NCI-H524 (cell line): Measurements from ENCODE around the gene C4orf50.
"Not testable (repeated sequence)": the region's sequence is repeated elsewhere in the genome, so short reads cannot be mapped to it uniquely, and the experiment has no call there.

Experiments used
- DNase-seq, 2 experiments: peaks; one replicate each; lab custom pipeline; 2025; lab: John Stamatoyannopoulos, UW

Gene C4orf50

GRCh38 chr4:6017030-6017429 lies 1.2 kb downstream of the C4orf50 start:
- no peak for DNase-seq

DNA sequence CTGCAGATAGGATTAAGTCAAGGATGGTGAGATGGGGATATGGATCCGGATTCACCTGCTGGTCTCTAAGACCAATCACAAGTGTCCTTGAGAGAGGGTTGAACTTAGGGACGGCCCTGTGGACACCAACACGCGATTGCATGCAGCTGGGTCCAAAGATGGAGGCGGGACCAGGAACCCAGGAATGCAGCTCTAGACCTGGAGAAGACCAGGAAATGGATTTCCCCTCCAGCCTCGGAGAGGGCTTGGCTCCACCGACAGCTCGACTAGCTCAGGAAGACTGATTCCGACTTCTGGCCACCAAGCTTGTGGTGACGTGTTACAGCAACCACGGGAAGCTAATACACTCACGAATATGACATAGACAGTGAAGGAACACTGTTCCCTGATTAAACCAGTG lies 4.7 kb downstream of the C4orf50 start:
- DNase-seq, result no peak

DNA sequence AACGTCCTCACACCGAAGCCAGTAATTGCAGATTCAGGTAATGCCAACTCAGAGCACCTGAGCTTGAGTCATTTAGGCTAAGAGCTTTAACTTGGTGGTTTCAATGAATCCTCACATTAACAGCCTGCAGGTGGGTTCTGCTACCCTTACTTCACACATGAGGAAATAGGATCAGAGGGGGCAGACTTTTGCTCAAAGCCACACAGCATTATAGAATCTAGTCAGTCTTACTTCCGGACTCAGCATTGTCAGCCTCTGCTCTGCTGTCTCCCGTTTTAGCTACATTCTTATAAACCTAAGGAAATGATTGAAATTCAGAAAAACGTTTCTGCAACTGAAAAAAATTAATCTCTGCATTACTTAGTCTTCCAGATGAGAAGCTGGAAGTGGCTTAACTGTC lies 6.0 kb downstream of the C4orf50 start:
- no peak for DNase-seq

- no peak for DNase-seq
Observed at GRCh38 chr4:6011686-6012085, 6.5 kb downstream of the C4orf50 start.

- no peak for DNase-seq
Observed at GRCh38 chr4:6011271-6011671, 7.0 kb downstream of the C4orf50 start.

DNA sequence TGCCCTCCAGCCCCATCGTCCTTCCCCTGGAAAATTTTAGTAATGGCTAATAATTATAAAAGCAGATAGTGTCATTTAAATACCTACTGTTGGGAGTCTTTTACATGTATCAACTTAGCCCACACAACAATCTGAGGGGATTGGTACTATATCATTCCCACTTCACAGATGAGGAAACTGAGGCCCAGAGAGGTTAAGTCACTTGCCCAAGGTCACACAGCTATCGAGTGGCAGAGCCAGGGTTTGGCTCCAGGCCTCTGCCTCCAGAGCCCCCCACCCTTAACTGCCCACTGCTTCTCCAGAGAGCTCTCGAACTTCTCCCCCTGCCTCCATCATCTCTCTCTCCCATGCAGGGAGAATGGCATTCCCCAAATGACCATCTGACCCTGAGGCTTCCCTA lies 7.4 kb downstream of the C4orf50 start:
- no peak for DNase-seq

- DNase-seq, result no peak
Observed at GRCh38 chr4:6009452-6009851, 8.8 kb downstream of the C4orf50 start.

- no peak for DNase-seq
Observed at GRCh38 chr4:6008766-6009385, 9.4 kb downstream of the C4orf50 start.

GRCh38 chr4:6008092-6008551 lies 10.1 kb downstream of the C4orf50 start:
- DNase-seq, result peak in 1 of 2 experiments; percentile 22

GRCh38 chr4:6005175-6005574 lies 13.1 kb downstream of the C4orf50 start:
- DNase-seq, result no peak

DNA sequence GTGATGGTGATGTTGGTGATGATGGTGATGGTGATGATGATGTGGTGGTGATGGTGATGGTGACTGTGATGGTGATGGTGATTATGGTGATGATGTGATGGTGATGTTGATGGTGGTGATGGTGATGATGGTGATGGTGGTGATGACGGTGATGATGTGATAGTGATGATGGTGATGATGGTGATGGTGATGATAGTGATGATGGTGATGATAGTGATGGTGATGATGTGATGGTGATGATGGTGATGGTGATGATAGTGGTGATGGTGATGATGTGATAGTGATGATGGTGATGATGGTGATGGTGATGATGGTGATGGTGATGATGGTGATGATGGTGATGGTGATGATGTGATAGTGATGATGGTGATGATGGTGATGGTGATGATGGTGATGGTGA lies 14.7 kb downstream of the C4orf50 start:
- DNase-seq, result not testable (repeated sequence)

DNA sequence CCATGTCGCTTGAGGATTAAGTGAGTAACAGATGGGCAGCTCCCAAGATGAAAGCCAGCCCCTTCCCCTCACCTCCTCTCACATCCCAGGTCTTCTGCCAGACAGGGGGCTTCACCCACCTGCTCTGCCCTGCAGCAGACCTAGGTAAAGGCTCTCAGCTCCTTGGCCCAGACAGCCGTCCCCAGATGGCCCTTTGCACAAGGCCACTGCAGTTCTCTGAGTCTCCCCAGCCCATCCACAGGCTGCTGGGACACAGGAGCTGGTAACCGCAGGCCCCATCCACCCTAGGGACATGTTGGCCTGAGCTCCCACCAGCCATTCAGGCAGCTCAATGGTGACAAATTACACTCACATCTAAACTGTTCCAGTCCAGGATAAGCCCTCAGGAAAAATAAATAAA lies 15.3 kb downstream of the C4orf50 start:
- no peak for DNase-seq

- DNase-seq, result no peak
Observed at GRCh38 chr4:6002492-6002833, 15.8 kb downstream of the C4orf50 start.

GRCh38 chr4:6001680-6002491 lies 16.3 kb downstream of the C4orf50 start:
- no peak for DNase-seq

DNA sequence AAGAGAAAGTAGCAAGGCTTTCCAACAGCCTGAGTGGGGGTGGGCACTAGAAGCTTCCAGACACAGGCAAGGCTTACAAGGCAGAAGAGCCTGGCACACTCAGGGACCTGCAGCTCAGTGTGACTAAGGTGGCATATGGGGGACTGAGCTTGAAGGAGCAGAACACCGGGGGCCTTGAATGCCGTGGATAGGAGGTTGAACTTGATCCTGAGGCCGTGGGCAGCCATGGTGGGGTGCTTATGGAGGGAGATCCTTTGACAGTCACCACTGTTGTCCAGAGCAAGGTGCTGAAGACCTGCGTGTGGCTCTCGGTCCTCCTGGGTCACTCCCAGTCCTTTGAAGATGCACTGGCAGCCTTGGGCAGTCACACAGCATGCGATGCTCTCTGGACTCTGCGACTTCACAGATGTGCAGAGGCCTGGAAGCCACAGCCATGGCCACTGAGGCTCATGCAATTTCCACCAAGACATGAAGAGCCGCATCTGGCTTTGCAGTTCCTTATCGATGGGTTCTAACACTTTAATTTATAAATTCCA lies 18.3 kb downstream of the C4orf50 start:
- DNase-seq, result no peak

- DNase-seq, result no peak
Observed at GRCh38 chr4:5999356-5999755, 18.9 kb downstream of the C4orf50 start.

DNA sequence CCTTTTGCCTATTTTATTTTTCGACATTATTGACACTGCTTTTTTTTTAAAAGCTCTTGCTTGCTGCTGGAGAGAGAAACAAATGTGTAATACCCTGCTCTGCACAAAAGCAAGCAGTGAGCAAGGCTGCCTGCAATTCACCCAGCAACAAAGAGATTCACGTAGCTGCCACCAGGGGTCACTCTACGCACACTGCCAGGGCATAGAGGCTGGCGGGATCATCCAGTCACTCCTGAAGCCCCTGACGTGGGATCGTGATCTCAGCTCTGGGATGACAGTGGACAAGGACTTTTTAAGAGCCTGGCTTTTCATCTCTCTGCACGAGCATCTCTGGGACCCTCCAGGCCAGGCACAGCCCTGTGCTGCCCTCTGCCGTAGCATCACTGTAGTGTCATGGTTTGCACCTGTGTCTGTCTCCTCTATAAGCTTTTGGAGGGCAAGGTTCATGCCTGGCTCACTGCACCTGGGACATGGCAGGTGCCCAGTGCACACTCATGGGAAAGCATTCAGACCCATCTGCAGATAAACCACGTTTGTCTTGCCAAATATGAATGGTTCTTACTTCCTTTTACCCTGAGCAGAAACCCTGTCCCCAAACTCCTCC lies 19.8 kb downstream of the C4orf50 start:
- DNase-seq, result peak; percentile 66 to 80

GRCh38 chr4:5996641-5997040 lies 21.6 kb downstream of the C4orf50 start:
- no peak for DNase-seq

- DNase-seq, result no peak
Observed at GRCh38 chr4:5995901-5996623, 22.2 kb downstream of the C4orf50 start.

GRCh38 chr4:5993876-5994811 lies 24.1 kb downstream of the C4orf50 start:
- DNase-seq, result no peak

DNA sequence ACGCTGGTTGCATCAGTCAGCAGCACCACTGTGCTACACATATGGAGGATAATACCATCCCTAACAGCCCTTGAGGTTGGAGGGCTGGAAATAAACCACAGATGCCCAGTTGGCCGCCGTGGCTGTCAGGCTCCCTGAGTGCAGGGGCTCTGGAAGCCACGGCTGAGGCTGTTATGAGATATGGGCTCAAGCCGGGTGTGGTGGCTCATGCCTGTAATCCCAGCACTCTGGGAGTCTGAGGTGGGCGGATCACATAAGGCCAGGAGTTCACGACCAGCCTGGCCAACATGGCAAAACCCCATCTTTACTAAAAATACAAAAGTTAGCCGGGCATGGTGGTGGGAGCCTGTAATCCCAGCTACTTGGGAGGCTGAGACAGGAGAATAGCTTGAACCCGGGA lies 24.9 kb downstream of the C4orf50 start:
- peak in 1 of 2 experiments; percentile 59 for DNase-seq
